ENCODE data around the gene CELSR1.
A peak's percentile ranks its signal among the peaks of the same experiment; 100 is the strongest.

The CELSR1 gene

GRCh38 chr22:46551321-46551720 is 13.9 kb upstream of the CELSR1 start:
- no peak for DNase-seq

DNA sequence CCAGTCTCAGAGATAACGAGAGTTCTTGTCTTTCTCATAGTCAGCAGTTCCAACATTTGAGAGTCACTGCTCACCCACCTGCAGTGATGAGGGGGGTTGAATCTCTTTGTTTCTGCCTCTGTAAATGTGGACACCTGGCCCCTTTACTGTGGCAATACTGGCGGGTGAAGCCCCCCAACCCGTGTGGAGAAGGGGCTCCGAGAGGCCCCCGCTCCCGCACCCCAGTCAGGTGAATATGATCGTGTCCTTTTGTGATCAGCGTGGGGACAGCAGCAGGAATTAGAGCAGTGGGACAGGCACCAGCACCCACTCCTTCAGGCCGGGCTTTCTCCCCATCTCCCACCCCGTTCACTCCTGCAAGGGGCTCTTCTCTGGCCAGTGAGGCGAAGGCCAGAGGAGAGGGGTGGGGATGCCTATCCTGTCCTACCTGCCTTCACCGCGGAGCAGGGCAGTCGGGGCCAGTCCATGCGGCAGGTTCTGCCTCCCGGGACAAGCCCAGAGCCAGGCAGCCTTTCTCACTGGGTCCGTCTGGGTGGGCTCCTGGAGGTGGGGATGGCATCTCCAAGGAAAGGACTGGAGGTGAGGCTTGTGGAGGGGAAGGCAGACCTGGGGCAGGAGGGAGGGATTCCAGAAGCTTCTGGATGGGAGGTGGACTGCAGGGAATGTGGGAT is 12.7 kb upstream of the CELSR1 start:
- DNase-seq: no peak

DNA sequence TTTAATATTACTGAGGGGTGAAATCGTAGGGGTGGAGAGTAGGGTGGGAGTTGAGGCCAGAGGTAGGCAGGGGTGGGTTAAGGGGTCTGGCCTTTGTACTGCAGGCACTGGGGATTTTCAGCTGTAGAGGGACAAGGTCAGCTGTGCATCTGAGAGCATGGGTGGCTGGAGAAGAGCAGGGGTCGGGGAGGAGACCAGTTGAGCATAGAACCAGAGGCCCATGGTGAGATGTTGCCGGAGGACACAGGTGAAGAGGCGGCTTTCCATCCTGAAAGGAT is 12.1 kb upstream of the CELSR1 start:
- DNase-seq: no peak

- no peak for DNase-seq
These were observed 10.4 kb upstream of the CELSR1 start for GRCh38 chr22:46547883-46548244.

DNA sequence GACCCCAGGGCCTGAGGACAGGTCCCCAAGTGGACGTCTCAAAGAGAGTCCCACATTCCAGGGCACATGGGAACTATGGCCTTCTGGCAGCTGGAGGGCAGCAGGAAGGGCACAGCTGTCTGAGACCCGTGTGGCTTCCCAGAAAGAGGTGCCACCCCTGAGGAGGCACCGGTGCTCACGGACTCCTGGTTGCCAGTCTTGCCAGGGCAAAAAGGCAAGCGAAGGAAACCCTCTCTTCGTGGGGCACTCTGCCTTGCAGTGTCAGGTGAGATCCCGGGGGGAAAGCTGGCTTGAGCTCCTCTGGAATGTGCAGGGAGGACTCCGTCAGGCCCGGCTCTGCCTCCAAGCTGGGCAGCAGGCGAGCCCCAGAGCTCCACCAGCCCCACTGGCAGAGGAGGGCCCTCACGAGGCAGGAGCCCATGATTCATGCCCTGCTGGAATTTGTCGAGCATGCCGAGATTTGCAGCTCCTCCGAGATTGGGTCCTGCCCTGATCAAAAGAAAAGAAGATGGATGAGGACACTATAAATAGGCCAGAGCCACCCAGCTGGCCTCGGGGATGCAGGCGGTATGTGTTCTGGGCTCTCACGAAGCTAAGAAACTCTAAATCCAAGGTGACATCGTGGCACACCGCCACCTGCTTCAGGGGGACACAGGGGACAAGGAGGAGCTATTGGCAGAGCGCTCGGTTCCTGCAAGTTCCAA is 9.9 kb upstream of the CELSR1 start:
- no peak for DNase-seq

GRCh38 chr22:46546466-46547178 is 9.2 kb upstream of the CELSR1 start:
- no peak for DNase-seq

DNA sequence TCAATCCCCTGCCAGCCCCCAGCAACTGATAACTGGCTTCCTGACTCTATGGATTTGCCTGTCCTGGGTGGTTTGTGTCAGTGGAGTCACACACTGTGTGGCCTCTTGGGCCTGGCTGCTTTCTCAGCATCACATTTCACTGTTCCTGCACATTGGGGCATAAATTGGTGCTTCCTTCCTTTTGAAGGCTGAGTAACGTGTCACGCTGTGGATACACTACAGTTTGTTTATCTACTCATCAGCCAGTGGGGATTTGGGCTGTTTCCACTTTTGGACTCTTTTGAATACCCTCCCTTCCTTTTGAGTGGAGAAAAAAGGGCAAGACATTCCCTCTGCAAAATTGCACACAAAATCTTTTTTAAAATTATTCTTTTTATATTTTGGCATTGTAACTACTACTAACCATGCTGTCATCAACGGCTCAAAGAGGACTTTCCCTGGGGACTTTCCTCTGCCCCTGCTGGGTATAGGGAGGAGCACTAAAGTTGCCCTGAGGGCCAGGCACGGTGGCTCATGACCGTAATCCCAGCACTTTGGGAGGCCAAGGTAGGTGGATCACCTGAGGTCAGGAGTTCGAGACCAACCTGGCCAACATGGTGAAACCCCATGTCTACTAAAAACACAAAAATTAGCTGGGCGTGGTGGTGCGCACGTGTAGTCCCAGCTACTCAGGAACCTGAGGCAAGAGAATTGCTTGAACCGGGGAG is 7.8 kb upstream of the CELSR1 start:
- DNase-seq: no peak

GRCh38 chr22:46542011-46542985 is 4.9 kb upstream of the CELSR1 start:
- DNase-seq: peak; percentile 71

DNA sequence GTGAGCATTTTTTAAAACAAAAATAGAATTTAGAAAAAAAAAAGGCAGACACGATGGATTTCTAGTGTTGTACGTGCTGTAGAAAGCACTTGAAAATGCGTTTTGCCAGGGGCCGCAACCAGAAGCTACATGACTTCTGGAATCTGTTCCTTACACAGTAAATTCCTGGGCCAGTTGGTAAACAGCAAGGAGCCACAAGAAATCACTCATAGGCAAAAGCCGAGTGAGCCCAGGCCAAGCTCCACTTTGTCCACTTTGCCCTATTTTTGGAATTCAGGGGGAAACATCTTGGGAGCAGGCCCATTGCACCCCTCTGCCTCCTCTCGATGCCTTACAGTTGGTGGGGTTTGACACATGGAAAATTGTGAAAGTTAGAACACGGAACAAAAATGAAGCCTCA is 4.1 kb upstream of the CELSR1 start:
- DNase-seq: no peak

DNA sequence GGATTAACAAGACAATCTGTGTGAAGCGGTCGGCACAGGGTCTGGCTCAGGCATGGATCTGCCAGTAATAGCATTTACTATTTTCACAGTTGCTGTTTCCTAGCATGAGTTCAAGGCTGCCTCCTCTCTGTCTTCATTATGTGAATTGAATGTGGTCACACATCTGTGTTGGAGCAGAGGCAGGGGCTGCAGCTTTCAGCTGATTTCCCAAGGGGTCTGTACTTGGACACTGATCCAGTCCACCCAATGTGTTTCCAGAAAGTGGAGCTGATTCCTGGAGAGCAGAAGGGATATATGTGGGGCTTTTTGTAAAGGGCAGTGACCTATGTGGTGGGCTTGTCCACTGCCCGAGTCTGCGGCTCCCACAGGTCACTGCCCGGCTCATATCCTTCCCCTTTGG is 3.5 kb upstream of the CELSR1 start:
- DNase-seq: no peak

GRCh38 chr22:46539169-46539568 is 1.7 kb upstream of the CELSR1 start:
- DNase-seq: no peak

DNA sequence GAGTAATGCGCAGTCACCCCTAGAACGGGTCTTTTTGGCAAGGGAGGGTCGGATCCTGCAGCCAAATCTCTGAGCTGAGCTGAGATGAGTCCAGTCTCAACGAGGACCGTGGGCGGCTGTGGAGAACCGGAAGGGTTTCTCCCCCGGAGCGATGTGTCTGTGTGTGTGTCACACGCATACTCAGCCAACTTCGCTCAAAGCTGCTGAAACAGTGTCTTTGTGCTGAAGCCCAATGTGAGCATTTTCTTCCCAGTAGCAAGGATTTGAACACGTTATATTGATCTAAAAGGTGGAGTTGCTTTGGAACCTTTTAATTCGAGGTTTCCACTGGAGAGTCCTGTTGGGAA is 1.4 kb upstream of the CELSR1 start:
- DNase-seq: peak; percentile 33

GRCh38 chr22:46537946-46538813 is 760 bp upstream of the CELSR1 start:
- no peak for DNase-seq

GRCh38 chr22:46536537-46537224 is 739 bp downstream of the CELSR1 start:
- DNase-seq: no peak

GRCh38 chr22:46535876-46536536 is 1.4 kb downstream of the CELSR1 start:
- no peak for DNase-seq

GRCh38 chr22:46534901-46535630 is 2.4 kb downstream of the CELSR1 start:
- DNase-seq: no peak

- DNase-seq: no peak
These were observed 3.1 kb downstream of the CELSR1 start for GRCh38 chr22:46534177-46534776.

- no peak for DNase-seq
These were observed 4.2 kb downstream of the CELSR1 start for GRCh38 chr22:46533070-46533833.

- DNase-seq: no peak
These were observed 5.0 kb downstream of the CELSR1 start for GRCh38 chr22:46532416-46532815.

Measured in stimulated activated CD4-positive, alpha-beta T cell treated with anti-CD3 and anti-CD28 coated beads, Interleukin-4, amount 100 ng/mL, for 1 hour (primary cell).